Ovary (tissue), 9 donors: ENCODE measurements around the gene ITPR2. TPM values are rescaled to one million over a fixed set of nuclear protein-coding genes. Genes with fewer than 3 reads are reported as not detected.

Source experiments
- DNase-seq, 5 donors: peaks; one replicate each; pipeline ENCODE4 v3.0.0-alpha.2; 2019 to 2020
- H3K27ac ChIP-seq, 2 donors: fragments of 200-600 bp; one replicate each; pipeline versions ENCODE4 v1.5.1 to v1.8.0; 2019 to 2022
- H3K27me3 ChIP-seq: fragments of 200-600 bp; one replicate; pipeline ENCODE4 v1.8.0; 2022
- H3K36me3 ChIP-seq: fragments of 200-600 bp; sonication (generic); one replicate; pipeline ENCODE4 v1.5.1; 2019
- H3K4me1 ChIP-seq: one replicate; pipeline ENCODE4 v1.8.1; 2013; ENCODE audit warnings: mild to moderate bottlenecking, moderate library complexity; ENCODE audit not compliant: insufficient read depth
- H3K4me3 ChIP-seq: fragments of 200-600 bp; sonication (generic); one replicate; pipeline ENCODE4 v1.5.1; 2017
- H3K9me3 ChIP-seq, 2 donors: fragments of 200-600 bp in 1 of 2; sonication (generic) in 1 of 2; one replicate each; pipeline versions ENCODE4 v1.5.1 to v1.8.1; 2013 to 2019; ENCODE audit warnings: mild to moderate bottlenecking in 1 of 2, moderate library complexity in 1 of 2
- EP300 ChIP-seq: sonication (generic); formaldehyde crosslinking; IDR thresholded peaks from one replicate; pipeline ENCODE4 v1.6.1; 2017; ENCODE audit warnings: antibody characterized with exemption
- POLR2A ChIP-seq: fragments of 450-650 bp; IDR thresholded peaks from one replicate; pipeline ENCODE4 v1.6.1; 2017; ENCODE audit warnings: antibody characterized with exemption, mild to moderate bottlenecking, moderate library complexity
- WGBS, 3 donors: extraction: QIAGEN DNeasy Blood & Tissue Kit in 1 of 3; methylation state at CpG; one replicate each; pipeline versions ENCODE4 v1.1.5 to v1.1.7; 2013 to 2017; 5-methylcytosine and 5-hydroxymethylcytosine counted together
- intact Hi-C, 4 donors: fragments of 100-400 bp; cut with DNase I; formaldehyde crosslinking; loops; one replicate each; pipeline versions ENCODE4 v1.11.0 to v1.15.1; 2022 to 2023
- polyA plus RNA-seq, 2 donors: library from polyadenylated mRNA; stranded (reverse); fragments of 200-250 nt in 1 of 2; fragments of 350-450 nt in 1 of 2; fragmentation: Illumina TruSeq in 1 of 2; extraction: RNeasy Lipid Tissue Mini Kit (QIAGEN cat#74804) in 1 of 2; gene quantifications; one replicate each; pipeline ENCODE4 v1.2.3, GENCODE V29; 2013 to 2014
- total RNA-seq, 7 donors: library from RNA; depleted of rRNA in 2 of 7; stranded (reverse); fragments of >200 nt in 2 of 7; fragmentation: NEBNext Ultra II Directional in 3 of 7; extraction: Animal tissue kit (Norgen Biotek cat#: 25700) in 3 of 7; gene quantifications; one replicate each; pipeline versions ENCODE4 v1.1.0 to v1.2.4, GENCODE V29; 2016 to 2023
- TF ChIP-seq, protein P1 (sequence below), 3 donors: fragments of 450-650 bp in 2 of 3; fragments of 200-600 bp in 1 of 3; IDR thresholded peaks; one replicate each; pipeline versions ENCODE4 v1.5.1 to v1.8.0; 2016 to 2022; ENCODE audit warnings: antibody characterized with exemption in 3 of 3, mild to moderate bottlenecking in 1 of 3
- donor health status: DM: no; HTN: no; CAD: no; lungs with moderate emphysema.
- donor health status: DM: no; HTN: no; CAD: no.
- donor health status: Bipolar disorder and iron deficiency.
- donor health status: DM: yes; HTN: yes; CAD: no.
- donor health status: DM: no; HTN: no; CAD: no.
- donor health status: DM: yes; HTN: yes; CAD: no.

Gene ITPR2
- total and polyA plus RNA-seq, 9 donors: 5.9 to 51.1 (median 32.9) TPM

DNA sequence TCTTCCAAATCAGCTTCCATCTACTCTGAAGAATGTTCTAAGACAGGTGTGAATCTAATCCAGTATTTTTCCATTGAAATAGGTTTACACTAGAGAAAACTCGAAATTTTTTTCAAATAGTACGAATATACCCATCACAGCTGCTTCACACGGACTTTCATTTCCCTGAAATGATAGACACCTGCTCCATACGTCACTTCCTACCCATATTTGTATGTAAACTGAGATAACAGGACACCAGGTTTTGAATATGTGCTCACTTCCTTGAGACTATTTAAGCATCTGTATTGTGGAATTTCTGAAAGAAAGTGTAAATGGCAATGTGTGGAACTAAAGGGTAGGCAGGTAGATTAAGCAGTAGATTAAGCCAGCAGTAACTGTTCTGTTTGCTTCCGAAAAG lies 13.4 kb upstream of the ITPR2 start:
- H3K4me3 ChIP-seq: no peak overlapping the region
- H3K4me1 ChIP-seq: peaks cover 2% of the 10 kb centered on the region
- WGBS, 3 donors: 85 to 88% (median 87%) methylated on average over 5 of the region's 5 CpGs
- TF ChIP-seq, protein P1, sequence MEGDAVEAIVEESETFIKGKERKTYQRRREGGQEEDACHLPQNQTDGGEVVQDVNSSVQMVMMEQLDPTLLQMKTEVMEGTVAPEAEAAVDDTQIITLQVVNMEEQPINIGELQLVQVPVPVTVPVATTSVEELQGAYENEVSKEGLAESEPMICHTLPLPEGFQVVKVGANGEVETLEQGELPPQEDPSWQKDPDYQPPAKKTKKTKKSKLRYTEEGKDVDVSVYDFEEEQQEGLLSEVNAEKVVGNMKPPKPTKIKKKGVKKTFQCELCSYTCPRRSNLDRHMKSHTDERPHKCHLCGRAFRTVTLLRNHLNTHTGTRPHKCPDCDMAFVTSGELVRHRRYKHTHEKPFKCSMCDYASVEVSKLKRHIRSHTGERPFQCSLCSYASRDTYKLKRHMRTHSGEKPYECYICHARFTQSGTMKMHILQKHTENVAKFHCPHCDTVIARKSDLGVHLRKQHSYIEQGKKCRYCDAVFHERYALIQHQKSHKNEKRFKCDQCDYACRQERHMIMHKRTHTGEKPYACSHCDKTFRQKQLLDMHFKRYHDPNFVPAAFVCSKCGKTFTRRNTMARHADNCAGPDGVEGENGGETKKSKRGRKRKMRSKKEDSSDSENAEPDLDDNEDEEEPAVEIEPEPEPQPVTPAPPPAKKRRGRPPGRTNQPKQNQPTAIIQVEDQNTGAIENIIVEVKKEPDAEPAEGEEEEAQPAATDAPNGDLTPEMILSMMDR (IDR thresholded peaks at IDR 0.05): no peak
- TF ChIP-seq EP300: no peak
- no peak for TF ChIP-seq POLR2A
- no peaks in the 10 kb centered on the region for H3K9me3 ChIP-seq
- intact Hi-C loops: no loop called here
- no peaks in the 10 kb centered on the region for H3K36me3 ChIP-seq
- H3K27me3 ChIP-seq: no peaks in the 10 kb centered on the region
- no peak for DNase-seq
- no peak overlapping the region for H3K27ac ChIP-seq

DNA sequence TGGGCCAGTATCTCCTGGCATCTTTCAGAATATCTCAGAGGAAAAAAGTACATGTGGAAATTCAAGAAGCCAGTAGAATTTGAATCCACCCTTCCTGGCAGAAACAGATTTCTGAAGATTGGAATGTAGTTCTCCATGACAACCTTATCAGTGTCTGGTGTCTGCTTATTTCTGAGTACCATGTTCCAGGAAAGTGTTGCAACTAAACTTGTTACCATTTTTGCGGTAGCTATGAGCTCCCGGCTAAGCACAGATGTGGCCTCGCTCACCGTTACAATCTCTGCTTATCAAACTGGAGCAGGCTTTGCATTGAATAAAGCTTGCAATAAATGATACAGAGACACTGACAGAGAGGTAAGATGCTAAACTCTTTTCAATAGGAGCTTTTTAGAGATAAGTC lies 13.0 kb upstream of the ITPR2 start:
- H3K4me3 ChIP-seq: no peak overlapping the region
- H3K9me3 ChIP-seq: no peaks in the 10 kb centered on the region
- DNase-seq: peak in 1 of 5 donors; percentile 39
- H3K36me3 ChIP-seq: no peaks in the 10 kb centered on the region
- 1 to 10% (median 4%) methylated on average over 4 of the region's 4 CpGs for WGBS, 3 donors
- intact Hi-C loops: no loop called here
- peaks cover 2% of the 10 kb centered on the region for H3K4me1 ChIP-seq
- no peaks in the 10 kb centered on the region for H3K27me3 ChIP-seq
- no peak overlapping the region for H3K27ac ChIP-seq
- TF ChIP-seq POLR2A (no peak), EP300 (peak; percentile 25)
- TF ChIP-seq, protein P1 (IDR thresholded peaks at IDR 0.05): no peak

DNA sequence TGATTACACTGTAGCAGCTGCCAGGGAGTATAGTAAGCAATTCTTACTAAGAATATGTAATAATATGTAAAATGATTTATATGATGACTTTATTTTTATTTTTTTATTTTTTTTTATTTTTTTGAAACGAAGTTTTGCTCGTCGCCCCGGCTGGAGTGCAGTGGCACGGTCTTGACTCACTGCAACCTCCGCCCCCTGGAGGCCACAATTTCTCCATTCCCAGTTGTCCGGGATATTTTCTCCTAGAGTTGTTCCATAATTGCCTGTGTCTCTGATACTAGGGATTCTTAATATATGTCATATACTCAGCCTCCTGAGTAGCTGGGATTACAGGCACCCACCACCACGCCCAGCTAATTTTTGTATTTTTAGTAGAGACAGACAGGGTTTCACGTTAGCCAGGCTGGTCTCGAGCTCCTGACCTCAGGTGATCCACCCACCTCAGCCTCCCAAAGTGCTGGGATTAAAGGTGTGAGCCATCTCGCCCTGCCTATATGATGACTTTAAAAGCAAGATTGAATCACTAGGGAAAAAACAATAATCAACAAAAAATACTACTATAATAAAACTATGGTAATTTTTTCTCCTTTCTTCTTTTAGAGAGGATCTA lies 12.2 kb upstream of the ITPR2 start:
- H3K36me3 ChIP-seq: no peaks in the 10 kb centered on the region
- 44 to 55% (median 54%) methylated on average over 11 of the region's 11 CpGs for WGBS, 3 donors

DNA sequence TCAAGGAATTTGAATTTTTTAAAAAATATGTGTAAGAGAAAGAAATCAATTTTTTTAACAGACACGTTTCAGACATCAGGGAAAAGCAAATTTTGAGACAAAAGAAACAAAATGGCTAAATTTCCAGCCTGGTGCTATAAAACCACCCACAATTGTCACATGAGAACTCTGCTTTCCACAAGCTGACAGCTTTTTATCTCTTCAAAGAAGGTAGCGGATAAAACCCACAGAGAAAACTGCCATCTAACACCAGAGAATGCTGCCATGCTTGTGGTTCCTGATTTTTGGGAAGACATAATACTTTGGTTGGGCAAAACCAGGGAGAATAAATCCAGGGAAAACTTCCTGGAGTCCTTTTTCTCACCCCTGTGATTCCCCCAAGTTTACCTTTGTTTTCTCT lies 10.3 kb upstream of the ITPR2 start:
- peaks cover 2% of the 10 kb centered on the region for H3K4me1 ChIP-seq
- no peaks in the 10 kb centered on the region for H3K9me3 ChIP-seq
- no peaks in the 10 kb centered on the region for H3K36me3 ChIP-seq
- no peak overlapping the region for H3K27ac ChIP-seq
- DNase-seq: no peak
- WGBS, 3 donors: 91 to 95% (median 92%) methylated on average over 2 of the region's 2 CpGs
- TF ChIP-seq POLR2A (no peak), EP300 (no peak)
- TF ChIP-seq, protein P1 (IDR thresholded peaks at IDR 0.05): no peak
- intact Hi-C loops: no loop called here
- H3K4me3 ChIP-seq: no peak overlapping the region
- H3K27me3 ChIP-seq: no peaks in the 10 kb centered on the region

More for the DNA sequence above, 12.2 kb upstream of the ITPR2 start:
- peak in 4 of 5 donors; percentile 33 to 59 (median 50) for DNase-seq
- Histone ChIP-seq H3K4me3 (no peak overlapping the region), H3K27me3 (no peaks in the 10 kb centered on the region), H3K9me3 (no peaks in the 10 kb centered on the region), H3K27ac (no peak overlapping the region), H3K4me1 (peaks cover 2% of the 10 kb centered on the region)
- intact Hi-C loops: no loop called here
- TF ChIP-seq EP300: no peak
- TF ChIP-seq, protein P1 (IDR thresholded peaks at IDR 0.05): peak in 2 of 3 donors; percentile 10 to 18
